Measurements from ENCODE around the gene CTRB2. TPM values are rescaled to one million over a fixed set of nuclear protein-coding genes. Genes with fewer than 3 reads are reported as not detected.

CTRB2 gene
- total and polyA plus RNA-seq, 2 of the 8 experiments (the other 6 are each of a cell fraction or from before 2014, with no cell fraction given) = not detected

GRCh38 chr16:75160386-75160785 is 46.6 kb downstream of the CTRB2 start (continued):
- TF ChIP-seq, protein P1, sequence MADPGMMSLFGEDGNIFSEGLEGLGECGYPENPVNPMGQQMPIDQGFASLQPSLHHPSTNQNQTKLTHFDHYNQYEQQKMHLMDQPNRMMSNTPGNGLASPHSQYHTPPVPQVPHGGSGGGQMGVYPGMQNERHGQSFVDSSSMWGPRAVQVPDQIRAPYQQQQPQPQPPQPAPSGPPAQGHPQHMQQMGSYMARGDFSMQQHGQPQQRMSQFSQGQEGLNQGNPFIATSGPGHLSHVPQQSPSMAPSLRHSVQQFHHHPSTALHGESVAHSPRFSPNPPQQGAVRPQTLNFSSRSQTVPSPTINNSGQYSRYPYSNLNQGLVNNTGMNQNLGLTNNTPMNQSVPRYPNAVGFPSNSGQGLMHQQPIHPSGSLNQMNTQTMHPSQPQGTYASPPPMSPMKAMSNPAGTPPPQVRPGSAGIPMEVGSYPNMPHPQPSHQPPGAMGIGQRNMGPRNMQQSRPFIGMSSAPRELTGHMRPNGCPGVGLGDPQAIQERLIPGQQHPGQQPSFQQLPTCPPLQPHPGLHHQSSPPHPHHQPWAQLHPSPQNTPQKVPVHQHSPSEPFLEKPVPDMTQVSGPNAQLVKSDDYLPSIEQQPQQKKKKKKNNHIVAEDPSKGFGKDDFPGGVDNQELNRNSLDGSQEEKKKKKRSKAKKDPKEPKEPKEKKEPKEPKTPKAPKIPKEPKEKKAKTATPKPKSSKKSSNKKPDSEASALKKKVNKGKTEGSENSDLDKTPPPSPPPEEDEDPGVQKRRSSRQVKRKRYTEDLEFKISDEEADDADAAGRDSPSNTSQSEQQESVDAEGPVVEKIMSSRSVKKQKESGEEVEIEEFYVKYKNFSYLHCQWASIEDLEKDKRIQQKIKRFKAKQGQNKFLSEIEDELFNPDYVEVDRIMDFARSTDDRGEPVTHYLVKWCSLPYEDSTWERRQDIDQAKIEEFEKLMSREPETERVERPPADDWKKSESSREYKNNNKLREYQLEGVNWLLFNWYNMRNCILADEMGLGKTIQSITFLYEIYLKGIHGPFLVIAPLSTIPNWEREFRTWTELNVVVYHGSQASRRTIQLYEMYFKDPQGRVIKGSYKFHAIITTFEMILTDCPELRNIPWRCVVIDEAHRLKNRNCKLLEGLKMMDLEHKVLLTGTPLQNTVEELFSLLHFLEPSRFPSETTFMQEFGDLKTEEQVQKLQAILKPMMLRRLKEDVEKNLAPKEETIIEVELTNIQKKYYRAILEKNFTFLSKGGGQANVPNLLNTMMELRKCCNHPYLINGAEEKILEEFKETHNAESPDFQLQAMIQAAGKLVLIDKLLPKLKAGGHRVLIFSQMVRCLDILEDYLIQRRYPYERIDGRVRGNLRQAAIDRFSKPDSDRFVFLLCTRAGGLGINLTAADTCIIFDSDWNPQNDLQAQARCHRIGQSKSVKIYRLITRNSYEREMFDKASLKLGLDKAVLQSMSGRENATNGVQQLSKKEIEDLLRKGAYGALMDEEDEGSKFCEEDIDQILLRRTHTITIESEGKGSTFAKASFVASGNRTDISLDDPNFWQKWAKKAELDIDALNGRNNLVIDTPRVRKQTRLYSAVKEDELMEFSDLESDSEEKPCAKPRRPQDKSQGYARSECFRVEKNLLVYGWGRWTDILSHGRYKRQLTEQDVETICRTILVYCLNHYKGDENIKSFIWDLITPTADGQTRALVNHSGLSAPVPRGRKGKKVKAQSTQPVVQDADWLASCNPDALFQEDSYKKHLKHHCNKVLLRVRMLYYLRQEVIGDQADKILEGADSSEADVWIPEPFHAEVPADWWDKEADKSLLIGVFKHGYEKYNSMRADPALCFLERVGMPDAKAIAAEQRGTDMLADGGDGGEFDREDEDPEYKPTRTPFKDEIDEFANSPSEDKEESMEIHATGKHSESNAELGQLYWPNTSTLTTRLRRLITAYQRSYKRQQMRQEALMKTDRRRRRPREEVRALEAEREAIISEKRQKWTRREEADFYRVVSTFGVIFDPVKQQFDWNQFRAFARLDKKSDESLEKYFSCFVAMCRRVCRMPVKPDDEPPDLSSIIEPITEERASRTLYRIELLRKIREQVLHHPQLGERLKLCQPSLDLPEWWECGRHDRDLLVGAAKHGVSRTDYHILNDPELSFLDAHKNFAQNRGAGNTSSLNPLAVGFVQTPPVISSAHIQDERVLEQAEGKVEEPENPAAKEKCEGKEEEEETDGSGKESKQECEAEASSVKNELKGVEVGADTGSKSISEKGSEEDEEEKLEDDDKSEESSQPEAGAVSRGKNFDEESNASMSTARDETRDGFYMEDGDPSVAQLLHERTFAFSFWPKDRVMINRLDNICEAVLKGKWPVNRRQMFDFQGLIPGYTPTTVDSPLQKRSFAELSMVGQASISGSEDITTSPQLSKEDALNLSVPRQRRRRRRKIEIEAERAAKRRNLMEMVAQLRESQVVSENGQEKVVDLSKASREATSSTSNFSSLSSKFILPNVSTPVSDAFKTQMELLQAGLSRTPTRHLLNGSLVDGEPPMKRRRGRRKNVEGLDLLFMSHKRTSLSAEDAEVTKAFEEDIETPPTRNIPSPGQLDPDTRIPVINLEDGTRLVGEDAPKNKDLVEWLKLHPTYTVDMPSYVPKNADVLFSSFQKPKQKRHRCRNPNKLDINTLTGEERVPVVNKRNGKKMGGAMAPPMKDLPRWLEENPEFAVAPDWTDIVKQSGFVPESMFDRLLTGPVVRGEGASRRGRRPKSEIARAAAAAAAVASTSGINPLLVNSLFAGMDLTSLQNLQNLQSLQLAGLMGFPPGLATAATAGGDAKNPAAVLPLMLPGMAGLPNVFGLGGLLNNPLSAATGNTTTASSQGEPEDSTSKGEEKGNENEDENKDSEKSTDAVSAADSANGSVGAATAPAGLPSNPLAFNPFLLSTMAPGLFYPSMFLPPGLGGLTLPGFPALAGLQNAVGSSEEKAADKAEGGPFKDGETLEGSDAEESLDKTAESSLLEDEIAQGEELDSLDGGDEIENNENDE (IDR thresholded peaks at IDR 0.05; ENCODE audit: insufficient replicate concordance, low read length) = no peak
- TF ChIP-seq RFX5 (IDR thresholded peaks at IDR 0.05; ENCODE audit: borderline replicate concordance, low read depth, low read length) = no peak
